Measurements from ENCODE around the gene ICAM1. TPM values are rescaled to one million over a fixed set of nuclear protein-coding genes. Genes with fewer than 3 reads are reported as not detected.
A peak's percentile ranks its signal among the peaks of the same experiment; 100 is the strongest.

The ICAM1 gene
- total RNA-seq, 4 donors from 2014 or later, result 8.1 to 37.6 (median 19.7) TPM

DNA sequence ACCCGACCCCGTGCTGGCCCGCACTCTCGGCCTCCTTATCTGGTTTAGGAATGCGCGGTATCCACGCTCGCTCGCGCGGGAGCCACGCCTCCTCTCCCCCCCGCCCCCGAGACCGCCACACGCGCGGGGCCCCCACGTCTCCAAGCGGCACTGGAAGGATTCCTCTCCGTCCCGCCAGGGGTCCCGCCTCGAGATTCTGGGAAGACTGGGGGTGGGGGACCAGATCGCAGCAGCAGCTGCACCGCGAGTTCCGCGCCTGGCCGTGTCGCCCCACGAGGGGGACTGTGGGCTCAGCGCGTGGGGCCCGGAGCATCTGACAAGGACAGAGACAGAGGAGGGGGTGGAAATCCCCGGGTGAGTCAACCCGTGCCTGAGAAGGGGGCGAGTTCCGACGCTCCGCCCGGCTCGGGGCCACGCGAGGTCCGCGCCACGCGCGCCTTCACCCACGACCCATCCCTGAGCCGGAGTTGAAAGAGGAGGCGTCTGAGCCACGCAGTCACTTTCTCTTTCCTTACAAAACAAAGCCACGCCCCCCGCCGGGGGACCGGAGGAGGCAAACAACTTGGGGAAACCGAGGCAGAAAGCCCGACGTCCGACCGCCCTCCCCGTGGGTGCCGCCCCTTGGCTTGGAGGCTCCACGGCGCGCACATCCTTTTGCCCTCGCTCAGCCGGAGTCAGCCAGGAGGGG, 40.6 kb upstream of the ICAM1 start:
- no peaks in the 10 kb centered on the region for H3K9me3 ChIP-seq

DNA sequence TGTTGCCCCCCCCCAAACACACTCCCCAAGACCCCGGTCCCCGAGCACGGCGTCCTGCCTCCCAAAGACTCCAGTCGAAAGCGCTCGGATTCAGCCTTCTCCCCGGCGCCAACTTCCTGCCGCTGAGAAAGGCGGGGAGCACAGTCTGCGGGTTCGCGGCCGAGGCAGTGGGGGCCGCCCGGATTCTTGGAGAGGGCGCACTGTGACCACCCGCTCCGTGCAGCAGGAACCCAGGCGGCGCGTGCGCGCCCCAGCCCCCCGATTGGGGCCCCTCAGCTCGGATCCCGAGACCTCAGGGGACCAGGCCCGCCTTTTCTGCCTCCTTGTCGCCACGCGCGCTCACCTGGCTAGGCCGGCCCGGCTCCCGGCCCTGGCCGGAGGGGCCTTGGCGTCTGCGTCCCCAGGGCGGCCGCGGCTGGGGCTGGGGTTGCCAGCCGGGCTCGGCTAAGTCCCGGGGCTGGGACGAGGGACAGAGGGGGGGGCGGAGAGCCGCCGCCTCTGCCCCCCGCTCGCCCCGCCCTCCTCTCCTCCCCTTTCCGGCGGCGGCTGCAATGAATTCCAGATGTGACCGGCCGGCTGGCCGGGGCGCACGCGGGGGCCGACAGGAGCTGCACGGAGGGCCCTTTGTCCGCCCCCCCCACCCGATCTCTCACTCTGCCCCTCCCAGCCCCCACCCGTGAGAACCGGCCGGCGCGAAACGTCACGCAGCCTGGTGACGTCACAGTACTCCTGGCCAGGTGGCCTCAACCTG, 39.9 kb upstream of the ICAM1 start, which contains the start of gene S1PR2:
Gene S1PR2, minus strand, starts transcription at position 471 of the 751 bp plus-strand sequence. CDS start 6,426 bp downstream, outside the sequence.
- Histone ChIP-seq H3K36me3 (no peaks in the 10 kb centered on the region), H3K9me3 (no peaks in the 10 kb centered on the region), H3K4me3 (replicated peaks in 1 of 3) (peak within 1 kb of the TSS; percentile 40 to 87 (median 47)), H3K4me1 (peaks cover 12 to 19% of the 10 kb centered on the region in 2 donors), H3K27ac (peak within 1 kb of the TSS; percentile 59 to 82 (median 76)), H3K27me3 (no peaks in the 10 kb centered on the region)
- DNase-seq, result peak; percentile 68 to 69
- intact Hi-C loops (cut with DNase I), result no loop called here
- TF ChIP-seq POLR2A (IDR thresholded peaks at IDR 0.05), result peak in 1 of 2 donors; percentile 5
- TF ChIP-seq CTCF (IDR thresholded peaks at IDR 0.05), result no peak
- 0 to 1% methylated on average over 4 to 28 of the region's 73 CpGs for WGBS, 2 donors

More for the DNA sequence above, 40.6 kb upstream of the ICAM1 start:
- intact Hi-C loops (cut with DNase I), result no loop called here
- Histone ChIP-seq H3K4me1 (peaks cover 12 to 19% of the 10 kb centered on the region in 2 donors), H3K27me3 (no peaks in the 10 kb centered on the region), H3K27ac (peak overlapping the region; percentile 59 to 82 (median 76)), H3K4me3 (replicated peaks in 1 of 3) (peak overlapping the region; percentile 40 to 87 (median 47)), H3K36me3 (no peaks in the 10 kb centered on the region)
- WGBS, 2 donors, result 0 to 2% methylated on average over 1 to 12 of the region's 70 CpGs
- TF ChIP-seq POLR2A (IDR thresholded peaks at IDR 0.05) (no peak), CTCF (IDR thresholded peaks at IDR 0.05) (no peak)
- DNase-seq, result peak; percentile 39 to 46

GRCh38 chr19:10231612-10232228, 39.2 kb upstream of the ICAM1 start:
- DNase-seq, result no peak
- Histone ChIP-seq H3K27me3 (no peaks in the 10 kb centered on the region), H3K4me1 (peaks cover 12 to 16% of the 10 kb centered on the region in 2 donors), H3K27ac (peak overlapping the region in 2 of 3 donors; percentile 76 to 82), H3K9me3 (no peaks in the 10 kb centered on the region), H3K36me3 (no peaks in the 10 kb centered on the region), H3K4me3 (replicated peaks in 1 of 3) (peak overlapping the region in 1 of 3 donors; percentile 87)
- WGBS, 2 donors, result 70 to 74% methylated on average over 8 of the region's 8 CpGs
- no peak for TF ChIP-seq POLR2A (IDR thresholded peaks at IDR 0.05)
- no peak for TF ChIP-seq CTCF (IDR thresholded peaks at IDR 0.05)
- intact Hi-C loops (cut with DNase I), result no loop called here

- intact Hi-C loops (cut with DNase I), result no loop called here
- H3K36me3 ChIP-seq, result no peaks in the 10 kb centered on the region
- no peaks in the 10 kb centered on the region for H3K9me3 ChIP-seq
- no peaks in the 10 kb centered on the region for H3K27me3 ChIP-seq
- H3K27ac ChIP-seq, result no peak overlapping the region
- peaks cover 9 to 12% of the 10 kb centered on the region in 2 donors for H3K4me1 ChIP-seq
- H3K4me3 ChIP-seq (replicated peaks in 1 of 3), result no peak overlapping the region
- TF ChIP-seq CTCF (IDR thresholded peaks at IDR 0.05), result no peak
- no peak for DNase-seq
- 83 to 86% methylated on average over 4 of the region's 4 CpGs for WGBS, 2 donors
These were observed 37.0 kb upstream of the ICAM1 start for GRCh38 chr19:10233946-10234345.

All from thyroid gland (tissue), 4 donors.